ENCODE measurements around the gene ABCC5. TPM values are rescaled to one million over a fixed set of nuclear protein-coding genes. Genes with fewer than 3 reads are reported as not detected.
"Not testable (repeated sequence)": the region's sequence is repeated elsewhere in the genome, so short reads cannot be mapped to it uniquely, and the experiment has no call there.

The ABCC5 gene
- total RNA-seq: 12.0 and 93.6 TPM in 2 replicates

DNA sequence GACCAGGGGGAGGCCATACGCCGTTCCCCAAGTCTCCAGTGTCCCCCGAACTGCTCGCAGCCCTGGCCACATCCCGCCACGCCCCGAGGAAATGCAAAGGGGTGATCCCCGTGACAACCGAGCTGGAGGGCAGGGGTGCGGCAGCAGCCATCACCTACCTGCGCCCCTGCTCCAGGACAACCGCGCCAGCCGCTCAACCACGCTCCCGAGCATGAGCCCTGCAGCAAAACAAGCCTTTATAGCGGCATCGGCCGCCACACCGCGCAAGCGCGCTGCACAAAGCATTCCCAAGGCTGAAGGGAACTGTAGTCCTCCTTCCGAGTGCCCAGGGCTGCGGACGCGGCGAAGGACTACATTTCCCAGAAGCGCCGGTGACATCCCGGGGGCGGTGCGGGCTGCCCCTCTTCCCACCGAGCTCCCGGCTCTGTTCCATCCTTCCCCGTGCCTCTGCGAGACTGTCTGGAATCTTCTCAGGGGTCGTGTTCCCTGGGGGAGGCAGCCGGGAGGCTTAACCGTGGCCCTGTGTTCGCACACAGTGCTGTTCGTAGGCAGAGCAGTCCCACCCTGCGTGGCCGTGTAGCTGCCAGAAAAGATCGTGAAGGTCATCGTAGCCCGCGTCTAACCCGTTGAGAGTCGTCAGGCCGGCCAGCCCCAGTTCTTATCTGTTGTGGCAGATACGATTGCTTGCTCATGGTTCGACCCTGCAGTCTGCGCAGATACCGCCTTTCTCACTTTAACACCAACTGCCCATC, at the start of gene ABCC5:
TSS of gene ABCC5 (minus strand) at position 213 of the 752 bp plus-strand sequence. CDS start 3,492 bp downstream, outside the sequence.
- peak; percentile 87 for DNase-seq (ENCODE audit: low read depth)

DNA sequence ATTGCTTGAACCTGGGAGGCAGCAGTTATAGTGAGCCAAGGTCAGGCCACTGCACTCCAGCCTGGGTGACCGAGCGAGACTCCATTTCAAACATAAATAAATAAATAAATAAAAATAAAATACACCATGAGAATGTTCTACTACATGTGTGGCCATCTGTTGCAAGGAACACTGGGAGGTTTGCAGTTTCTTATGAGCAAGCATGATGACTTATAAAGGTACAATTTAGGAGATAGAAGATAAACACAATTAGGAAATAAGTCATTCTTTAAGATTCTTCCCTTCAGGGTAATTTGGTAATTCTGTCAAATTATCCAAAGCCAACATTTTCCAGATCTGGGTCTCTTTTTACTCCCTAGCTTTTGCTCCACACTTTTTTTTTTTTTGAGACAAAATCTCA, 48.5 kb upstream of the ABCC5 start:
- DNase-seq (ENCODE audit: low read depth): no peak

- DNase-seq (ENCODE audit: low read depth): no peak
Measured at GRCh38 chr3:184062637-184063036, 45.0 kb upstream of the ABCC5 start.

DNA sequence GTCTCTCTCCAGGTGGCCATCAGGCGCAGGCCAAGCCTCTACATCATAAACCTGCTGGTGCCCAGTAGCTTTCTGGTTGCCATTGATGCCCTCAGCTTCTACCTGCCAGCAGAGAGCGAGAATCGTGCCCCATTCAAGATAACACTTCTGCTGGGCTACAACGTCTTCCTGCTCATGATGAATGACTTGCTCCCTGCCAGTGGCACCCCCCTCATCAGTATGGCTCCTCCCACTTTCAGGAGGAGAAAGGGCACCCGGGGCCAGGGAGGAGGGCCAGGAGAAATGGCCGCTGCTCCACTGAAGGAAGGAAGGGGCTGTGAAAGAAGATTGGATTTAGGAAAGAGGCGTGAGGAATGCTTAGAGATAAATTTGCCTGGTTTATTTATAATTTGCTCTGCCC, 41.7 kb upstream of the ABCC5 start:
- no peak for DNase-seq (ENCODE audit: low read depth)

DNA sequence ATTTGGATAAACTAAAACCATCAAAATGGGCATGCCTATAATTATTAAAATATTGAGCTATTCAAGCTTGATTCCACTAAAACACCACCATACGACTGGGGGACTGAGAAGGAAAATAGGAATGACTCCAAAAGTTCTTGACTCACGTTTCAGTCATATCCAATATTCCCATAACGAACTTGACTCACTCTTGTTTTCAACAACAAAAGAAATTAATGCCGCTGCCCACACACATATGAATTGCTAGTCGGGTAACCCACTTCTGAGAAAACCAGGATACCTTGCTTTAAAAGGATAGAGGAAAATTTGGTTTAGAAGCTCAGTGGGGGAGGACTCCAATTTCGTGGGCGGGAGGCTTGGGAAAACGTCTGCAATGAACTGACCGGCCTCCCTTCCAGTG, 40.3 kb upstream of the ABCC5 start:
- DNase-seq (ENCODE audit: low read depth): no peak

DNA sequence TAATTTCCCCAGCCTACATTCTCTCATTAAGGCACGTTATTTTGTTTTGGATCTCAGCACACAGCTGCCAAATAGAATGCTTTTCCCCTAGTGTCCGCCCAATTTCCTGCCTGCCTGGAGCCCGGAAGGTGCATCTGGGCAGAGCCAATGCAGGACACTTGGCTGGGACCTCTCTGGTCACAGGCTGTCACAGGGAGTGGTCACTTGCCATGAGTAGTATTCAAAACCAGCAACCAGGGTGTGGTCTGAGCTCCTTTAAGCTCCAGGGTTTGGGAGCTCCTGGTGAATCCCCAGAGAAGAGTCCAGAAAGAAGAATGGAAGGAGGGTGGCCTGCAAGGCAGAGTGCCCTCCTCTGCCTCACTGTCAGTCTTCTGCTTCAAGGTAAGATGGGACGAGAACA, 35.1 kb upstream of the ABCC5 start, which contains the start of gene HTR3C:
TSS of gene HTR3C (plus strand) at position 281 of the 400 bp plus-strand sequence. CDS start at position 315, 34 bp downstream.
- DNase-seq (ENCODE audit: low read depth): no peak

DNA sequence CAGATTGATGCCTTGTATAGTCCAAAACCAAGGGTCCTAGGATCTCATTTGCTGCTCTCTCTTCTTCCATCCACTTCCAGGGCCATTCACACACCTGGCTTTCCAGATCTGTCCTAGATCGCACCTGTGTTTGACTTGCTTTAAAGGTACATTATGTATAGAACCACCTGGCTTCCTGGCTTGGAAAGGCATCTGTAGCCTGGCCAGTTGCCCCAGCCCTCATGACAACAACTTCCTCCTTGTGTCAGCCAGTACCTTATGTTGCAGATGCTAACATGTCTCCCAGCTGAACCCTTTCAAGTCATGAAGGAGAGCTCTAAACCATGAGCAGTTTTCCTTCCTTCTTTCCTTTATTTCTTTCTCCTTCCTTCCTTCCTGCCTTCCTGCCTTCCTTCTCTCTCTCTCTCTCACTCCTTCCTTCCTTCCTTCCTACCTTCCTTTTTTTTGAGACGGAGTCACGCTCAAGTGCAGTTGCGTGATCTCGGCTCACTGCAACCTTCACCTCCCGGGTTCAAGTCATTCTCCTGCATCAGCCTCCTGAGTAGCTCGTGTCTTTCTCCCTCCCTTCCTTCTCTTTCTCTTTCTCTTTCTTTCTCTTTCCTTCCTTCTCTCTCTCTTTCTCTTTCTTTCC, 32.6 kb upstream of the ABCC5 start:
- DNase-seq (ENCODE audit: low read depth): no peak

DNA sequence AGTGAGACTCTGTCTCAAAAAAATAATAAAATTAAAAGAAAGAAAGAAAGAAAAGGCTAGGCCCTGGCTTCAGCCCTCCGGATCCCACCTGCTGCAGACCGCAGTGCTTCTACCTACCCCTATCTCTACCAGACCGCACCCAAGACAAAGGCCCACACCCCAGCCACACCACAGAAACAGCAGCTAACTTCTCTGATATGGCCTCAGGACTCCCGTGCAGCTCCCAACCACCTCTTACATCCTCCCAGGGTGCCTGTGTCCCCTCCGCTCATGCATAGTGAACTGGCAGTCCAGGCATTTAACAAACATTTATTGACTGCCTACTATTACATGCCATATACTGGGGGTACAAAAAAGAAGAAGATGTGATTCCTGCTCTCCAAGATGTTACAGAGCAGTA, 28.3 kb upstream of the ABCC5 start:
- DNase-seq (ENCODE audit: low read depth): no peak

GRCh38 chr3:184042617-184043016, 24.9 kb upstream of the ABCC5 start:
- DNase-seq (ENCODE audit: low read depth): no peak

DNA sequence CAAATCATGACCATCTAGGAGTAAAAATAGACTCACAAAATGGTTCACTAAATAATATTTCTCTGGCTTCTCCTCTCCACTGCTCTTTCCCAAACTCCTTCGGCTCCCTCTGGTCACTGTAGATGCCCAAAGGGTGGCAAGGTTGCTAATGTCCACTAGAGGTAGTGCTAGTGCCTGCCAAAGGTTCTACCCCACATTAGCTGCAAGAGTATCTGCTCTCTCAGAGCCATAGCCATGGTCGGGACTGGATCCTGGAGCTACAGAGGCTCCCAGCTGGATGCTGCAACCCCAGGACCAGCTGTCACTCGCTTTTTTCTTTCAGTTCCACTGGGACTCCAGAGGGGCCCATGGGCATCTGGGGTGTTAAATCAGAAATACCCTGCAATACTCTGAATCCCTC, 22.3 kb upstream of the ABCC5 start:
- no peak for DNase-seq (ENCODE audit: low read depth)

GRCh38 chr3:184039414-184039813, 21.7 kb upstream of the ABCC5 start:
- peak; percentile 88 for DNase-seq (ENCODE audit: low read depth)

- DNase-seq (ENCODE audit: low read depth): not testable (repeated sequence)
Measured at GRCh38 chr3:184038307-184038706, 20.6 kb upstream of the ABCC5 start.

DNA sequence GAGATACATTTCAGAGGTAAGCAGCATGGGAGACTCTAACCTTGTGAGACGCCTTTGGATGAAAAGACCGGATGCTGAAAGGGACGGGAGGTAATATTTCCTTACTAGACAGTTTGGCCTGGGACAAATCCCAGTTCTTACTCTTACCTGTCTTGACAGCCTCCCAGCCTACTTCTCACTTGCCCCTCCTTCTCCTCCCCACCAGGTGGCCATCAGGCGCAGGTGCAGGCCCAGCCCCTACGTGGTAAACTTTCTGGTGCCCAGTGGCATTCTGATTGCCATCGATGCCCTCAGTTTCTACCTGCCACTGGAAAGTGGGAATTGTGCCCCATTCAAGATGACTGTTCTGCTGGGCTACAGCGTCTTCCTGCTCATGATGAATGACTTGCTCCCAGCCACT, 20.1 kb upstream of the ABCC5 start:
- DNase-seq (ENCODE audit: low read depth): no peak

- DNase-seq (ENCODE audit: low read depth): peak; percentile 79
Measured at GRCh38 chr3:184031187-184031792, 13.6 kb upstream of the ABCC5 start, which contains the start of gene HTR3D. TSS of gene HTR3D (plus strand) at chr3:184031742. CDS start at chr3:184031742, 0 bp downstream.

DNA sequence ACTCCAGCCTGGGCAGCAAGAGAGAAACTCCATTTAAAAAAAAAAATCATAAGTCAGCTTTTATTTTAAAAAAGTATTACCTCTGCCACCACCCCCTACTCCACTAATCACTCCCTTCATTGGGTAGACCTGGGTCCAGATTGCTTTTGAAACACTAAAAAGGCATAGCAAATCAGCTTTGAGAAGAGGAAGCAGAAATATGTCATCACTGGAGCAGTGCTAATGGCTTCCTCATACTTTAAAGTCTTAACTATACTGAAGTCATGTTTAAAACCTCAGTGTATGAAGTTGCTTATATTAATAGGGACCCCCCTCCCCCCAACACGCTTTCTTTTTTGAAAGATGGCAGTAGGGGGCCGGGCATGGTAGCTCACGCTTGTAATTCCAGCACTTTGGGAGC, 12.9 kb upstream of the ABCC5 start:
- DNase-seq (ENCODE audit: low read depth): no peak

DNA sequence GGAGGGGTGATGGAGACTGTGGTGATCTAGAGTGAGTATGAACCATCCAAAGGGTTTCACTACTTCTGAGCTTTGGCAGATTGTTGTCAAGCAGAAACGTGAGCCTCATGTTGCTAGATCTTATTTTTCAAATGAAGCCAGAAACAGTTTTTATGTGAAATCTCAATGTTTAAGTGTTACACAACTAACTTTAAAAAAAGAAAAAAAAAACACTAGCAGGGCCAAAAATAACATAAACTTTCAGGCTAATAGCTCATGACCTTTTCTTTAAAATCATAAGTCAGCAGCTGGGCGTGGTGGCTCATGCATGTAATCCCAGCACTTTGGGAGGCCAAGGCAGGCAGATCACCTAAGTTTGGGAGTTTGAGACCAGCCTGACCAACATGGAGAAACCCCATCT, 11.8 kb upstream of the ABCC5 start:
- DNase-seq (ENCODE audit: low read depth): no peak

DNA sequence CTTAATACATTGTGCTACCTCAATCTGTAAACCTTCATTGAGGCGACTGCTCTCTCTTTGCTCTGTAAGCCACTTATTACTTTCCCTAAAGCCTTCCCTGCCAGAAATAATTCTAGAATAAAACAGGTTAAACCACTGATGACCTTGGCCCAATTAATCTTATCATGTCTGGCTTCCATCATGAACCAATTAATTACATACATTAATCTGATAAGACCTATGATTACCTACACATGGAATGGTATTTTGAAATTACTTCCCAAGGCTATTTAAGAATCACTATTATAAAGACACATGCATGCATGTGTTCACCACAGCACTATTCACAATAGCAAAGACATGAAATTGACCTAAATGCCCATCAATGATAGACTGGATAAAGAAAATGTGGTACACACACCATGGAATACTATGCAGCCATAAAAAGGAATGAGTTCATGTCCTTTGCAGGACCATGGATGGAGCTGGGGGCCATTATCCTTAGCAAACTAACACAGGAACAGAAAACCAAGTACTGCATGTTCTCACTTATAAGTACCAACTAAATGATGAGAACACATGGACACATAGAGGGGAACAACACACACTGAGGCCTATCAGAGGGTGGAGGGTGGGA, 10.7 kb upstream of the ABCC5 start:
- not testable (repeated sequence) for DNase-seq (ENCODE audit: low read depth)

GRCh38 chr3:184025256-184025655, 7.6 kb upstream of the ABCC5 start:
- DNase-seq (ENCODE audit: low read depth): not testable (repeated sequence)

GRCh38 chr3:184022323-184022722, 4.6 kb upstream of the ABCC5 start:
- no peak for DNase-seq (ENCODE audit: low read depth)

DNA sequence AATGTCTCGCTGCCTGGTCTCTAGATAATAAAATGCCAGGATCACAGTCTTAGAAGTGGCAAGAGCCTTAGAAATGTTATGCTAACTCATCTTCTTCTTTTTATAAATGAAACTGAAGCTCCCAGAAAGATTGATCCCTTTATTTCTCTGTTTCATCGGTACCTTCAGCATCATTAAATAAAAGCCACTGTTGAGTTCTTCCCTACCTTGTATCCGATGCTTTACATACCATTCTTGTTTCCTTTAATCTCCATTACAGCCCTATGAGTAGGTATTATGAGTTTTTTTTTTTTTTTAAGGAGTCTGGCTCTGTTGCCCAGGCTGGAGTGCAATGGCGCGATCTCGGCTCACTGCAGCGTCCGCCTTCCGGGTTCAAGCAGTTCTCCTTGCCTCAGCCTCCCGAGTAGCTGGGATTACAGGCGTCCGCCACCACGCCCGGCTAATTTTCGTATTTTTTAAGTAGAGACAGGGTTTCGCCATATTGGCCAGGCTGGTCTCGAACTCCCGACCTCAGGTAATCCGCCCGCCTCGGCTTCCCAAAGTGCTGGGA, 815 bp upstream of the ABCC5 start:
- no peak for DNase-seq (ENCODE audit: low read depth)

DNA sequence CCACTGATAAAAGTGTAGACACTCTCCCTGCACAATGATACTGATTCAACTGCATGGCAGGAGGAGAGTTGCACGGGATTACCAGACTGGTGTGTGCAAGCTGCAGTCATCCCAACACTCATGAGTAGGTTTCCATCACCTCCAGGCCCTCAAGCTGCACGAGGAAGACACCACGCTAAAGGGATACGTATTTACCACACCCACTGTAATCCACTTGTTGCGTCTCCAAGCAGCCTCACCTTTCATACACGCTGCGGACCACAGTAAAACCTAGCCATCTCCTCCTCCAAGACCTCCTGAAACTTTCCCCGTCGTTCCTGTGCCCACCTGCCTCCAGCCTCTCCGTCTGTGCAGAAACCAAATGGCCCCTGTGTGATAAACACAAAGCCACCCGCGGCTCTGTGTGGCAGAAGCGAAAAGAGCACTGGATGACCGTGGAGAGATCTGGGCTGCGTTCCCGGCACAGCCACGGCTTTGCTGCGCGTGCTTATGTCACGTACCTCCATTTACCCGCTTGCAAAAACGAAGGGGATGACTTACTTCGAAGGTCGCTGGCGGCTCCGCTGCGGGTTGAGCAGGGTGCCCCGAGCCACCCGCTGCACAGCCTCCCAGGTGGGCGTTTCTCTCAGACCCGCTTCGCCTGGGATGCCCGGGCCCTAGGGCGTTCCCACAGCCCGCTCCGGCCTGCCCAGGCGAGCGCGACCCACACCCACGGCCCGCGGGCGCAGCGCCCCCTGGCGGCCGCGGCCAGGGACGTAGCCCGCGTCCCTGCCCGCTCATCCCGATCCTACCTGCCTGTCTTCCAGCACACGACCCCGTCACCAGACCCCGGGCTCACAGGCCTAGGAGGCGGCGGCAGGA, 643 bp downstream of the ABCC5 start:
- DNase-seq (ENCODE audit: low read depth): no peak
